ENCODE data around the gene NPAS2.

DNA sequence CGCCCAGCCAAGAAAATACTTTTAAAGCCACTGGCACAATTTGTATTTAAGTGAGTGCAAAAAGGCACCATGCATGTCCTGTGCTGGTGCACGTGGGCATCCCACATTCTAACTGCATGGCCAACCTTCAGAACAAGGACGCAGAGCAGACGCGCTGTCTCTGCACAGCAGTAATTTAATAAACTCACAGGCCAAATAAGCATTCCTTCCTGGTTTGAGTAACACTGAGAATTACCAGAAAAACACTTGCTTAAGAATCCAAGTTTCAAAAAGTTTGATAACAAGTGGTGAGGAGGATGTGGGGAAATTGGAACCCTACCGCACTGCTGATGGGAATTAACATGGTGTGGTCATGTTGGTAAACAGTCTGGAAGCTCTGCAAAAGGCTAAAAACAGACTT, 220.8 kb downstream of the NPAS2 start:
- TF ChIP-seq, protein P1, sequence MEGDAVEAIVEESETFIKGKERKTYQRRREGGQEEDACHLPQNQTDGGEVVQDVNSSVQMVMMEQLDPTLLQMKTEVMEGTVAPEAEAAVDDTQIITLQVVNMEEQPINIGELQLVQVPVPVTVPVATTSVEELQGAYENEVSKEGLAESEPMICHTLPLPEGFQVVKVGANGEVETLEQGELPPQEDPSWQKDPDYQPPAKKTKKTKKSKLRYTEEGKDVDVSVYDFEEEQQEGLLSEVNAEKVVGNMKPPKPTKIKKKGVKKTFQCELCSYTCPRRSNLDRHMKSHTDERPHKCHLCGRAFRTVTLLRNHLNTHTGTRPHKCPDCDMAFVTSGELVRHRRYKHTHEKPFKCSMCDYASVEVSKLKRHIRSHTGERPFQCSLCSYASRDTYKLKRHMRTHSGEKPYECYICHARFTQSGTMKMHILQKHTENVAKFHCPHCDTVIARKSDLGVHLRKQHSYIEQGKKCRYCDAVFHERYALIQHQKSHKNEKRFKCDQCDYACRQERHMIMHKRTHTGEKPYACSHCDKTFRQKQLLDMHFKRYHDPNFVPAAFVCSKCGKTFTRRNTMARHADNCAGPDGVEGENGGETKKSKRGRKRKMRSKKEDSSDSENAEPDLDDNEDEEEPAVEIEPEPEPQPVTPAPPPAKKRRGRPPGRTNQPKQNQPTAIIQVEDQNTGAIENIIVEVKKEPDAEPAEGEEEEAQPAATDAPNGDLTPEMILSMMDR (IDR thresholded peaks at IDR 0.05) = no peak
- no peak for TF ChIP-seq EP300 (IDR thresholded peaks at IDR 0.05; ENCODE audit: low read depth)
- no peak for TF ChIP-seq POLR2A (IDR thresholded peaks at IDR 0.05)
- TF ChIP-seq POLR2AphosphoS5 (IDR thresholded peaks at IDR 0.05) = no peak

Data from transverse colon (tissue), 4 donors.